Stimulated activated CD8-positive, alpha-beta memory T cell treated with anti-CD3 and anti-CD28 coated beads, Interleukin-12 subunit alpha, Interleukin-12 subunit beta, amount 100 ng/mL, for 1 hour (primary cell): ENCODE data around the gene IL1RAPL1.

Source experiments
- DNase-seq: peaks from one replicate; pipeline ENCODE4 v3.0.0-alpha.2; 2020; ENCODE audit warnings: low read depth

Gene IL1RAPL1

GRCh38 chrX:29792335-29792734 is 1205.1 kb downstream of the IL1RAPL1 start:
- DNase-seq, result no peak

- DNase-seq, result no peak
These were observed 1209.9 kb downstream of the IL1RAPL1 start for GRCh38 chrX:29797156-29797555.

GRCh38 chrX:29798469-29798868 is 1211.2 kb downstream of the IL1RAPL1 start:
- DNase-seq, result no peak

- no peak for DNase-seq
These were observed 1225.9 kb downstream of the IL1RAPL1 start for GRCh38 chrX:29813174-29813573.

GRCh38 chrX:29824176-29824906 is 1237.1 kb downstream of the IL1RAPL1 start:
- no peak for DNase-seq

GRCh38 chrX:29826742-29827141 is 1239.5 kb downstream of the IL1RAPL1 start:
- no peak for DNase-seq

DNA sequence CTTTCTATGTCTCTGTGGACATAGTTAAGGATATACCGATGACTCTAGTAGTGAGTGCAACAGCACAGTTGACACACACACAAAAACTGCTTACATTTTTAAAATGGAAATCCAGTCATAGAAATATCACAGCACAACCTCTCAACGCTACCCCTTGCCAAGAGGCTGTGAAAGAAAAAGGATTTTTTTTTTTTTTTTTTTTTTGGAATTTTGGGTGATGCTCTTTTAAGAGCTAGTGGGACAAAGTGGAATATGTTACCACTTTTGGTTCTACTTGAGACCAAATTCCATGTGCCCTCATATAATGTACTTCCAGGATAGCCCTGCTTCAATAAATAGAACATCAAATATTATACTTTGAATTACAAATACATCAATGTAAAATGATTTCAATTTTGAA is 1247.1 kb downstream of the IL1RAPL1 start:
- no peak for DNase-seq

- DNase-seq, result no peak
These were observed 1247.5 kb downstream of the IL1RAPL1 start for GRCh38 chrX:29834764-29835163.

DNA sequence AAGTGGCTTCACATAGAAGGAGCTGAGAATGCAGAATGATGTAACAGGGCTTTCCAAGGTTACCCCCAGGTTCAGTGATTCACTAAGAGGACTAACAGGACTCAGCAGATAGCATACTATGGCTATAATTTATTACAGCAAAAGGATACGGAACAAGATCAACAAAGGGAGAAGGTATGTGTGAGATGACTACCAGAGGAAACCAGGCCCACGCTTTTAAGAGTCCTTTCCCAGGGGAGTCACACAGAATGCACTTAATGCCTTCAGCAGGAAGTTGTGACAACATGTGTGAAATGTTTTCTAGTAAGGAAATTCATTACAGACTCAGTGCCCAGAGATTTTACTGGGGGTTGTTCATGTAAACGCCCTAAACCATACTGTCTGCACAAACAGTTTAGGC is 1254.5 kb downstream of the IL1RAPL1 start:
- no peak for DNase-seq

GRCh38 chrX:29842552-29842951 is 1255.3 kb downstream of the IL1RAPL1 start:
- no peak for DNase-seq

DNA sequence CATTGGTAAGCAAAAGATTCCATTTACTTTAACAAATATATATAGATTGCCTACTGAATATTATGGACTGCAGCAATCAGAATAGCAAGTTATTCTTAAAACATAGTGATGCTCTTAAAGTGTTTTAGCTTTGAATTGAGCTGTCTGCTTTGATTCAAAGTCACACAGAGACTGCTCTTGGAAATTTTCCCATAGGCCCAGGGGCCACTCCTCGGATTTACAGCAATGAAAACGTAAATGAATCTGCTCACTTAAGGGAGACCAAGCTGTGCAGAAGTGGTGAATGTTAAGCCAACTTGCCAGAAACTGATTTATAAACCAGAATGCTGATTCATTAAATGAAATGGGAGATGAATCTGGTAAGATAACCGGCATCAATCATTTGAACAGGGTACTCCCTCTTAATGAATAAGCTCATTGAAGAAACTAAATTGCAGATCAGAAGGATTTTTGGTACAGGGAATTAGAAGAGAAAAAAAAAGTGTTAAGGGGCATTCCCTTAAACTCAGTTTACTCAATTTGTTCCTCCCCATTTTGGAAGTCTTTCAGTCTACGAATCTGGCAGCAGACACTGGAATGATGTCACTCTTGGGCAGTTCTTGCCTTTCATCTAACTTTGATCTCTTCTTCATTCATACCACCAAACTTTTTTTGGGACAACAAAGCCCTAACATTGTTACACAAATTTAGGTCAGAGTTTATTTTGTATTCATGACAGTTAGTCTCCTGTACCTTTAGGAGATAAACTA is 1264.8 kb downstream of the IL1RAPL1 start:
- no peak for DNase-seq

- DNase-seq, result no peak
These were observed 1265.5 kb downstream of the IL1RAPL1 start for GRCh38 chrX:29852767-29853166.

GRCh38 chrX:29858714-29859113 is 1271.5 kb downstream of the IL1RAPL1 start:
- DNase-seq, result no peak

GRCh38 chrX:29862126-29862677 is 1275.0 kb downstream of the IL1RAPL1 start:
- no peak for DNase-seq

- no peak for DNase-seq
These were observed 1280.7 kb downstream of the IL1RAPL1 start for GRCh38 chrX:29867971-29868370.

GRCh38 chrX:29869837-29870236 is 1282.6 kb downstream of the IL1RAPL1 start:
- DNase-seq, result no peak

GRCh38 chrX:29870608-29871007 is 1283.4 kb downstream of the IL1RAPL1 start:
- DNase-seq, result no peak

GRCh38 chrX:29872831-29873230 is 1285.6 kb downstream of the IL1RAPL1 start:
- no peak for DNase-seq

- DNase-seq, result no peak
These were observed 1289.5 kb downstream of the IL1RAPL1 start for GRCh38 chrX:29876733-29877132.

DNA sequence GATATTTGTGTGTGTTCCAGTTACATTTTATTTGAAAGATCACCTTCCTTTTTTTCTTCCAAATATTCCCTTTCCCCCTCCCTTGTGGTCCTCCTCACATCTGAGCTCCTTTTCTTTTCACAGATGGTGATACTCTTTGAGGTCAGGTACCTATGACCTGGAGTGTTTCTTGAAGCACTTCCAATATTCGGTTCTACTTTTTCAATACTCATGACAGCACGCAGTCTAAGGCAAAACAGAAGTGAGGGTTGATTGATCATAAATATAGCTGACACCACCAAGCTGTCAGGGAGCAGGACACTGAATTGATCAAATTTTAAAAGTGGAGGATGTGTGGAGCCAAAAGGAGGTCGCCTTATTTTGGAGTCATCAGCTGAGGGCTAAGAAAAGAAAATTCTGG is 1293.7 kb downstream of the IL1RAPL1 start:
- DNase-seq, result no peak

- DNase-seq, result no peak
These were observed 1302.8 kb downstream of the IL1RAPL1 start for GRCh38 chrX:29890004-29890403.

DNA sequence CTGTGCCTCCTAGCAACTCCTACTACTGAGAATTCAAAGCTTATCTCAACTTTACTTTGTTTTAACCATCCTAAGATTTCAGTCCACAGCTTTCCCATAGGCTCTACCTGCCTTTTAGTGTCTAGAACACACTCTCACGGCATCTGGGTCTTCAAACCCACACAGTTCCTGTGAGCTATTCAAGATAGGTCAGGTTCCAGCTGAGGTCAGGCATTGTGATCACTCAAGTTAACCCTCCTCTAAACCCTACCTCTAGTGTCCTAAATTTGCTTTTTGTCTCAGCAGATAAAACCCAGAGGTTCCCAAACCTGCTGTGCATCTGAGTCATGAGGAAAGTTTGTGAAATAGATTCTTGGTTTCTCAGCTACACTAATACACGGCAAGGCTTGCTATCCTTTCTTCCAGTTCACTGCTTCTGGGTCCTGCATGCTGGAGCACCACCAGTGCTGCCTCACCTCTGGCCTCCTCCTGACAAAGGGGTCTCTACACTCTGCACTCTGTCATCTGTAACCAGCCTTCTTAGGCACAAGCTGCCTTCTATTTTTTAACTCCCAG is 1303.5 kb downstream of the IL1RAPL1 start:
- no peak for DNase-seq

- no peak for DNase-seq
These were observed 1314.8 kb downstream of the IL1RAPL1 start for GRCh38 chrX:29902004-29902403.
